ENCODE results near the gene SPCS2. TPM values are rescaled to one million over a fixed set of nuclear protein-coding genes. Genes with fewer than 3 reads are reported as not detected.
"Not testable (repeated sequence)": the region's sequence is repeated elsewhere in the genome, so short reads cannot be mapped to it uniquely, and the experiment has no call there.

The SPCS2 gene
- total RNA-seq, 4 donors from 2014 or later: 33.3 to 104 (median 47.0) TPM

DNA sequence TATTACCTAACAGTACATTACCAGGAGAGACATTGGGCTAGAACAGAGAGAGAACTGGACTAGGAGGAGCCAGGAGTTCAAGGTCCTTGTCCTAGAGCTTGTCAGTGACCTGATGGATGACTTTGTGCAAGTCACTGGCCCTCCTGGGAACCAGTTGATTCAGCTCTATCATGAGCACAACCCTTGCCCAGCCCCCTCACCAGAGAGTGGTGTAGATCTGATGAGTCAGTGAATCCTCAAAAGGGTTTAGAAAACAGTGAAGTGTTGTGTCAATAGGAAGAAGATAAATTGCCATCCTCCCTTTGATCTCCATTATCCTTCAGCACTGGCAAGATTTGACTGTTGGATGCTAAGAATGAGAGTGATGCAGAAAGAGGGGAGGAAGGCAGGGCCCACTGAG is 64.0 kb downstream of the SPCS2 start:
- ATAC-seq (ENCODE audit: low FRiP score): no peak
- TF ChIP-seq, protein P1, sequence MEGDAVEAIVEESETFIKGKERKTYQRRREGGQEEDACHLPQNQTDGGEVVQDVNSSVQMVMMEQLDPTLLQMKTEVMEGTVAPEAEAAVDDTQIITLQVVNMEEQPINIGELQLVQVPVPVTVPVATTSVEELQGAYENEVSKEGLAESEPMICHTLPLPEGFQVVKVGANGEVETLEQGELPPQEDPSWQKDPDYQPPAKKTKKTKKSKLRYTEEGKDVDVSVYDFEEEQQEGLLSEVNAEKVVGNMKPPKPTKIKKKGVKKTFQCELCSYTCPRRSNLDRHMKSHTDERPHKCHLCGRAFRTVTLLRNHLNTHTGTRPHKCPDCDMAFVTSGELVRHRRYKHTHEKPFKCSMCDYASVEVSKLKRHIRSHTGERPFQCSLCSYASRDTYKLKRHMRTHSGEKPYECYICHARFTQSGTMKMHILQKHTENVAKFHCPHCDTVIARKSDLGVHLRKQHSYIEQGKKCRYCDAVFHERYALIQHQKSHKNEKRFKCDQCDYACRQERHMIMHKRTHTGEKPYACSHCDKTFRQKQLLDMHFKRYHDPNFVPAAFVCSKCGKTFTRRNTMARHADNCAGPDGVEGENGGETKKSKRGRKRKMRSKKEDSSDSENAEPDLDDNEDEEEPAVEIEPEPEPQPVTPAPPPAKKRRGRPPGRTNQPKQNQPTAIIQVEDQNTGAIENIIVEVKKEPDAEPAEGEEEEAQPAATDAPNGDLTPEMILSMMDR (IDR thresholded peaks at IDR 0.05): no peak
- no peak for DNase-seq (ENCODE audit: low spot score)

DNA sequence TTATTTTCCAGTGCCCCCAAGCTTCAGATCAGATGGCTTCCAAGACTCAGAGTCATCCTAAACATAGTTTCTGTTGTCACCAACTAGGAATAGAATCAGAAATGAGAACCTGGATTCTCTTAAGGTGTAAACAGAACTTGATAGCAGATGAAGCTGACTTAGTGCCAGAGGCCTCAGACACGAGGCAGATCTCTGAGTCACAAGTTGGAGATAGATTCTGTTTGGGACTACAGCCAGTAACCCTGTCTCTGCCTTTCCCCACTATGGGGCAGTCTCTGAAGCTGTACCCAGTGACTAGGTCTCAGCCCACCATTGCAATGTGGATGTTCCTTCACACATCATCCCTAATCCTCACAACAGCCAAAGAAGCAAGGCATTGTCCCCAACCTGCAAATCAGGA is 65.1 kb downstream of the SPCS2 start:
- DNase-seq (ENCODE audit: low spot score) (no peak), ATAC-seq (ENCODE audit: low FRiP score) (peak; percentile 56)
- TF ChIP-seq, protein P1 (IDR thresholded peaks at IDR 0.05): no peak

DNA sequence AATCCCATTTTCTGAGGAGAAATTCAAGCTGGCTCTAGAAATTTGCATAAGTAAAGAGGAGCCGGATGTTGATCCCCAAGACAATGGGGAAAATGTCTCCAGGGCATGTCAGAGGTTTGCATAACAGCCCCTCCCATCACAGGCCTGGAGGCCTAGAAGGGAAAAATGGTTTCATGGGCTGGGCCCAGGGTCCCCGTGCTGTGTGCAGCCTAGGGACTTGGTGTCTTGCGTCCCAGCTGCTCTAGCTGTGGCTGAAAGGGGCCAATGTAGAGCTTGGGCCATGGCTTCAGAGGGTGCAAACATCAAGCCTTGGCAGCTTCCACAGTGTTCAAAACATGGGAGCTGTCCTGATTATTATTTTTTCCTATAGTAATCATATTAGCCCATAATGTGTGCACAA is 70.1 kb downstream of the SPCS2 start:
- DNase-seq (ENCODE audit: low spot score); ATAC-seq (ENCODE audit: low FRiP score): not testable (repeated sequence)

DNA sequence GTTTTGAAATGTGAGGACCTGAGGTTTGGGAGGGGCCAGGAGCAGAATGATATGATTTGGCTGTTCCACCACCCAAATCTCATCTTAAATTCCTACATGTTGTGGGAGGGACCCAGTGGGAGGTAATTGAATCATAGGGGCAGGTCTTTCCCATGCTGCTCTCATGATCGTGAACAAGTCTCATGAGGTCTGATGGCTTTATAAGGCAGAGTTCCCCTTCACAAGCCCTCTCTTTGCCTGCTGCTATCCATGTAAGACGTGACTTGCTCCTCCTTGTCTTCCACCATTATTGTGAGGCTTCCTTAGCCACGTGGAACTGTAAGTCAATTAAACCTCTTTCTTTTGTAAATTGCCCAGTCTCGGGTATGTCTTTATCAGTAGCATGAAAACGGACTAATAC is 71.3 kb downstream of the SPCS2 start:
- not testable (repeated sequence) for DNase-seq (ENCODE audit: low spot score); ATAC-seq (ENCODE audit: low FRiP score)

DNA sequence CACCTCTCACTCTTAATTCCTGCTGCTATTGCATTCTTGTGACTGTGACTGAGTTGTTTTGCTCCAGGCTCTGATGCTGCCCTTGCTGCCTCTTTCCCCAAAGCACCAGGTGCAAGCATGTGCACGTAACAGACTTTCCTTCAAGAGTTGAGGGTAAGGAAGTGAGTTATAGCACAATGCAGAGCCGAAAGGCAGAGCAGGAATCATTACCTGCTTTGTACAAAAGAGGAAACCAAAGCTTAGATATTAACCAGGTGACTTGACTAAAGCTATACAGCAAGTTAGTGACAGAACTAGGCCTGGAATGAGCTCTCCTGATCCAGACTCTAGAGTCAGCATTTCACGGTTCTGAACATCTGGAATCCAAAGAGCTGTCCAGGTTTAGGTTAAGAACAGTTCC is 73.2 kb downstream of the SPCS2 start:
- TF ChIP-seq, protein P1 (IDR thresholded peaks at IDR 0.05): no peak
- DNase-seq (ENCODE audit: low spot score): no peak
- no peak for ATAC-seq (ENCODE audit: low FRiP score)

DNA sequence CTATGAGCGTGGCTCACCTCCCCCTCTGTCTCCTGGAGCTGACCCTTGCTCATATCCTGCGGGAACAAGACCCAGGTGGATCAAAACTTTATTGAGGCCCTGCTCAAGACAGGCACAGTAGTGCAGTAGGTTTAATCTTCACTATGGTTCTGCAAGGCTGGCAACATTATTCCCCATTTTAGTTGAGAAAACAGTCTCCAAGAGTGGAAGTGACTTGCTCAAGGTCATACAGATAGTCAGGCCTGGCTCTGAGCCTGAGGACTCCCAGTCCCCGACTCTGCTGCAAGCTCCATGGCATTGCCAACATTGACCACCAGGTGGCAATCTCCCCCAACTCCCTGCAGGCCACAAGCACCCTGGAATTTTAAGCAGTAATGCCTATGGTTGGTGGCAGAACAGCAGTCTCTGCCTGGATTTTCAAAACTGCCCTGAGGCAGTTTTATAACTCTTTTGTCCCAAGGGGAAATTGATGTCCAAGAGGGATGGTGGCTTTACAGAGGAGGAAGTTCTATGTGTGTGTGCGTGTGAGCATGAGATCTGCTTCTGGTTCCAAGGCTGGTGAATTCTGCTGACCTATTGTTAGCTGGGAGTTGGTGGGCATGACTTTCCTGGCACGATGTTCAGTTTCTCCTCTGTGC is 73.8 kb downstream of the SPCS2 start:
- ATAC-seq (ENCODE audit: low FRiP score) (peak; percentile 54), DNase-seq (ENCODE audit: low spot score) (peak; percentile 64)
- TF ChIP-seq, protein P1 (IDR thresholded peaks at IDR 0.05): peak in 2 of 3 donors; percentile 63 to 91

DNA sequence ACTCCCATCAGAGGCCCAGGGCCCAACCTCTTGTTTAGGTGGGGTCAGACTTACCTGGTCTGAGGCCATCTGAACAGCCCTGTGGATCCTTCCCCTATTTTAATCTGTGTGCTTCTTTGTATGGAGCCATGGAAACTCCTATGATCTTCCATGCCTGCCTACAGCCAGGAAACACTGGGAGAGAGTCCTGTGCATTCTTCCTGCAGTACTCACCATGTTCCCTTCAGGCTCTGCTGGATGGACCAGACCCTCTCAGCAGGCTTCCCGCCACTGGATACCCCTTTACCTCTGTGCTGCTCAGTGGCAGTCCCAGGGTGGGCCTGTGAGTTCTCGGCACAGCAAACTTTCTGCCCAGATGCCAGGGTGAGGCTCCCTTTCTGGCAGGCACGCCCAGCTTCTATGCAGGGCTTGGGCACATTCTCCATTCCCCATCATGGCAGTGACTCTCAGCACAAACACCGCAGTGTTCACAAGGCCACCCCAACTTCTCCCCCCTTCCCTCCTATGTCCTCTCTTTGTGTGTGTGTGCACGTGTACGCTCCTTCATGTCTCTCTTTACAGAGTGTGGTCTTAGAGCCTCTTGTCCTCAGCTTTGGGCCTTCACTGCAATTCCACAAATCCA is 74.5 kb downstream of the SPCS2 start:
- TF ChIP-seq, protein P1 (IDR thresholded peaks at IDR 0.05): no peak
- ATAC-seq (ENCODE audit: low FRiP score): no peak
- no peak for DNase-seq (ENCODE audit: low spot score)

DNA sequence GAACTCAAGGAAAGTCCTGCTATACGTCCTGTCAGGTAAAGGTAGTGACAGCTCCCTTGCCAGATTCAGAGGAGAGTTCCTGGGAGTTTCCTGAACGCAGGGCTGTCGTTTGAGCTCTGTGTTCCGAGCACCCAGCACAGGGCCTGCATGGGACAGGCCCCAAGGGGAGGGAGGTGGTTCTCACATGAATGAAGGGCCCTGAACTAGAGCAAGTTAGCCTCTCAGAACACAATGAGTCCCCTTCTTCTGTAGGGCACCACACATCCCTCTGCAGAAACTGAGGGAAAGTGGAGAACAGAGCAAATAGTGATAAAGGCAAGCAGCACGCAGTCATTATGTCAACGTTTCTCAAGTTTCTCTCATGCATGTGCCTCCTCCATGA is 75.0 kb downstream of the SPCS2 start:
- TF ChIP-seq, protein P1 (IDR thresholded peaks at IDR 0.05): no peak
- no peak for DNase-seq (ENCODE audit: low spot score)
- ATAC-seq (ENCODE audit: low FRiP score): no peak

Measured in omental fat pad (tissue), 4 donors.